ENCODE measurements around the gene RBMY1F. TPM values are rescaled to one million over a fixed set of nuclear protein-coding genes. Genes with fewer than 3 reads are reported as not detected.
"Not testable (repeated sequence)": the region's sequence is repeated elsewhere in the genome, so short reads cannot be mapped to it uniquely, and the experiment has no call there.

RBMY1F gene
- total RNA-seq = 1 to 10 TPM in 1 of 2 donors, not detected in 1; 3.1 TPM

DNA sequence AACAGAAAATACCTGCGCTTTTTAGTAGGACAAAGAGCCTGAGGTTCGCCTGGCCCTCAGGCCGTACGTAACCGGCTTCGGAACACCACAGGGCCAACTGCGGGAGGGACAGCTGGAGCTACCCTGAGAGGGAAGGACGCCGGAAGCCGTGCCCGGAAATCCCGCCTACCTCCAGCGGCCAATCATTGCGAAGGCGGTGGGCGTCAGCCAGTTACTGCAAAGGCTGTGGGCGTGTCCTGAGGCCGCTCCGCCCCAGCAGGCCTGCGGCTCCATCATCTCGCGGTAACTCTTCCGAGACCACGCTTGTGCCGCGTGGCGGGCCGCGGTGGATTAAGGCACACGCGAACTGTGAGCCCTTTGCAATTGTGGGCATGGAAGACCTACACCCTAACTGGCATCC lies at the start of gene RBMY1F:
RBMY1F (minus strand) TSS at position 101 of the 400 bp plus-strand sequence. CDS start 1,954 bp downstream, outside the sequence.
- H3K27ac ChIP-seq; DNase-seq (ENCODE audit: low spot score); H3K4me3 ChIP-seq; intact Hi-C loops (cut with DNase I); H3K36me3 ChIP-seq; H3K9me3 ChIP-seq; H3K4me1 ChIP-seq (replicated peaks); H3K27me3 ChIP-seq (replicated peaks; ENCODE audit: insufficient read depth): not testable (repeated sequence)
- no CpG with 5 or more reads among the region's 31 CpGs for WGBS

DNA sequence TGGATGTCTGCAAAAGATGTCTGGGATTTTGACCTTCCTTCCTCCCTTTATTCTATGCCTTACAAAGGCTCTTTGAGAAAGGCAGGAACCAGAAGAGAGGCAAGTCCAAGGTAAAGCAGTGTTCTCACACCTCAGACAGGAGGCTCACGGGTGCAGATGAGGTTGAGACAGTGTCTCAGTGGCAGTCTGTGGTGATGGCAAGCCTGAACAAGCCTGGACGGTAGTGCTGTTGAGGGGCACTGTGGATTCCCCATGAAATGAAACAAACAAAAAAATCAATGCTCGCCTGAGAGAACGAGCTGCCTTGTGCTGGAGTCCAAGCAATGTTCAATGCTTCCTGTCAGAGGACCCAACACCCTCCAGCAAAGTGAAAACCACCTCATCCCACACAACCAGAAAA lies 31.6 kb downstream of the RBMY1F start:
- H3K36me3 ChIP-seq; DNase-seq (ENCODE audit: low spot score); H3K4me3 ChIP-seq; H3K4me1 ChIP-seq (replicated peaks); intact Hi-C loops (cut with DNase I); H3K9me3 ChIP-seq; H3K27ac ChIP-seq; H3K27me3 ChIP-seq (replicated peaks; ENCODE audit: insufficient read depth): not testable (repeated sequence)
- no CpG with 5 or more reads among the region's 4 CpGs for WGBS

DNA sequence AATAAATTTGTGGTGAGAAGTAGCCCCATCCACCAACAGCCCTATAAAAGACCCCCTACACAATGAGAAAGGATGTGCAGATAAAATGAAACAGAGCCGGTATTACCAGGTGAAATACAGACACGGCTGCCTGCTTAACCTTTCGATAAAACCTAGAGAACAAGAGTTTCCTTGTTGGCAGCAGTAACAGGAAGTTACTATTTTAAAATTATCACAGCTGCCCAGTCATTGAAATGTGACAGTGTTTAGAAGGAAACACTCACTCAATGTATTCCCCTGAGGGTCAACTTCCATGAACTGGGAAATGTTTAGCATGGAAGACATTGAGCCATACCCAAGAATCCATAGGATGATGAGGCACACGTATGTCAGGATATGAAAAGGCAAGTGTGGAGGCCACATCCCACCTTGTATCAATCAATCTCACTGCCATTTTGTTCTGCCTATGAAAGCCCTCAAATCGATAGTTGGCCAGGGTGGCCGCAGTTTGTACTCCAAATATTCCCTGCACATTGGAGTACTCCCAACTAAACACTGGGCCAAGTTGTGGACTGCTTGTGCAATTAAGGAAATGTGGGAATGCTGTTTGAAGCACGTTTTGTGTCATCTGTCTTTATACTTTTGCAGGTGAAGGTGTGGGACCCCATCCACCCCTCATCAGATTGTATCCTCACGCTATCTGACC lies 41.6 kb downstream of the RBMY1F start:
- H3K27ac ChIP-seq; DNase-seq (ENCODE audit: low spot score); intact Hi-C loops (cut with DNase I); H3K9me3 ChIP-seq; H3K4me1 ChIP-seq (replicated peaks); H3K27me3 ChIP-seq (replicated peaks; ENCODE audit: insufficient read depth); H3K4me3 ChIP-seq; H3K36me3 ChIP-seq: not testable (repeated sequence)
- no CpG with 5 or more reads among the region's 8 CpGs for WGBS

DNA sequence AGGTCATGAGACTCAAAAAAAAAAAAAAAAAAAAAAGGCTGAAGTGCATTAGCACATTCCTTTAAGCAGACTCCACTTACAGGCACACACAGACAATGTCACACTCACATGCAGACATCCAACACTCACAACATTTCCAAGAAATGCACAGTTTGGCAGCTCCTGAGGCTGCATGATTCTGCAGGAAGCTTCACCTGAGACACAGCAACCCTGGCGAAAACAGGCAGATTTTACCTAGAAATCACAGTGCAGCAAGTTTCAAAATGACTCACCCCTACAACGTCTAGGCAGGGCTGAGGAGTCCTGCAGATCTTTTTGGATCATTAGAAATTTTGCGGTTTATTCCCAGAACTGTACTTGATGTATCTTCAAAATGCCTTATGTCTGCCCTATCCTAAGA lies 48.0 kb downstream of the RBMY1F start:
- intact Hi-C loops (cut with DNase I); H3K27ac ChIP-seq; H3K27me3 ChIP-seq (replicated peaks; ENCODE audit: insufficient read depth); DNase-seq (ENCODE audit: low spot score); H3K4me3 ChIP-seq; H3K9me3 ChIP-seq; H3K4me1 ChIP-seq (replicated peaks); H3K36me3 ChIP-seq: not testable (repeated sequence)
- no CpG with 5 or more reads among the region's 3 CpGs for WGBS

DNA sequence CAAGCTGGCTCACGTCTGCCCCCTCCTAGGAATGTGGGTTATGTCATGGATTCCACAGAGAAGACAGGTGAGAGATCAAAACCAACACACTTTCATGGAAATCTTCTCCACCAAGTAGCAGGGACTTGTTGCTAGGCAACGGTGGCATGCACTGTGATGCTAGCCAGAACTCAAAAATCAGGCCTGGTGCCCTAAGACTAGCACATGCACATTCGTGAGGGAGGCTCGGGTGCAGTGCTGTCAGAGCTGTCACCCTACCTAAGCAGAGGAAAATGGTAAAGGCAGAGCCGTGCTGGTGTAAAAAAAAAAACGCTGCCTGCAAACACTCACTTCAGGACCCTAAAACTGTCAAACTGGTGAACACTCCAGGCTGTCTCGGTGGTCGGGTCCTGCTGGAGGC lies 52.2 kb downstream of the RBMY1F start:
- H3K4me3 ChIP-seq; intact Hi-C loops (cut with DNase I); H3K27ac ChIP-seq; DNase-seq (ENCODE audit: low spot score); H3K27me3 ChIP-seq (replicated peaks; ENCODE audit: insufficient read depth); H3K9me3 ChIP-seq; H3K4me1 ChIP-seq (replicated peaks); H3K36me3 ChIP-seq: not testable (repeated sequence)
- WGBS = no CpG with 5 or more reads among the region's 8 CpGs

Other genes starting within 250 kb of the RBMY1F start
- not detected for gene RBMY1J, start 220.5 kb upstream of the RBMY1F start, total RNA-seq